PC-9 (cell line): ENCODE data around the gene YES1.

Source experiments
- CTCF ChIP-seq: fragments of 200-600 bp; sonication (generic); conservative IDR thresholded peaks from 2 replicates; pipeline ENCODE4 v1.6.1; 2017; ENCODE audit warnings: mixed run types, antibody characterized with exemption, mild to moderate bottlenecking, moderate library complexity
- EZH2 ChIP-seq: fragments of 200-600 bp; sonication (generic); IDR thresholded peaks from 2 replicates; pipeline ENCODE4 v1.8.0; 2017; ENCODE audit warnings: antibody characterized with exemption, low read depth

GRCh38 chr18:812376-813171, 532 bp upstream of the YES1 start:
- TF ChIP-seq CTCF = no peak
- TF ChIP-seq EZH2 = no peak
